ENCODE measurements around the gene HOXB6.

The HOXB6 gene

GRCh38 chr17:48550502-48551213 lies 54.1 kb downstream of the HOXB6 start:
- H3K27me3 ChIP-seq (ENCODE audit: insufficient read depth, low read length) = peaks cover 68% of the 10 kb centered on the region

DNA sequence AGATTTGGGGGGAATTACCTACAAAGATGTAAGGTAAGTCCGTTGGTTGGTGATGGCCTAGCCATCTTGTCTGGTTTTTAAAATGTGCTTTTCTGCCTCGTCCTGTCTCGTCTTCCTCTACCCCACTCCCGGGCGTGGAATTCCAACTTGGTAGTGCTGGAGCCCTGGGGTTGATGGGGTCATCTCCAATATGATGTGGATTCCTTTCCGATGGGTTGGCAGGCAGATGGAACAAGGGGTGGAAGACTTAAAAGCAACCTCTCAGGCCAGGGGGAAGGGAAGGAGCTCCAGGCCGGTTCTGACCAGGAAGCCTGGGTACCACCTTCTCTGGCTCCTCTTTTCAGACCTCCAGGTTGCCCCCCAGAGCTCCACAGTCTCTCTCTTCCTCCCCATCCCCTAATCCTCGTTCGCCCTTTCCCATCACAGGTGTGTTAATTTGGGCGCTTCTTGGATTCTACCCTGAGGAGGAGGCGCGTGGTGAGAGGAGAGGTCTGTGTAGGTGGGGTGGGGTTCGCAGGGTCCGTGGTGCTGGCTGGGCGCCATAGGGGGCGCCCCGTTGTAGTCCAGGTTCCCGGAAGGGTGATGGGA lies 54.8 kb downstream of the HOXB6 start:
- Histone ChIP-seq H3K4me1 (ENCODE audit: insufficient read depth, low read length) (no peaks in the 10 kb centered on the region), H2AFZ (ENCODE audit: low read depth, low read length) (no peak overlapping the region), H3K9me3 (ENCODE audit: low read length) (no peaks in the 10 kb centered on the region), H3K36me3 (ENCODE audit: insufficient read depth, low read length) (no peaks in the 10 kb centered on the region), H3K27me3 (ENCODE audit: insufficient read depth, low read length) (peaks cover 70% of the 10 kb centered on the region), H3K4me3 (ENCODE audit: low read length) (no peak overlapping the region)

More at GRCh38 chr17:48550502-48551213, 54.1 kb downstream of the HOXB6 start:
- no peaks in the 10 kb centered on the region for H3K9me3 ChIP-seq (ENCODE audit: low read length)
- no peaks in the 10 kb centered on the region for H3K36me3 ChIP-seq (ENCODE audit: insufficient read depth, low read length)
- H2AFZ ChIP-seq (ENCODE audit: low read depth, low read length) = no peak overlapping the region
- no peaks in the 10 kb centered on the region for H3K4me1 ChIP-seq (ENCODE audit: insufficient read depth, low read length)
- H3K4me3 ChIP-seq (ENCODE audit: low read length) = no peak overlapping the region

DNA sequence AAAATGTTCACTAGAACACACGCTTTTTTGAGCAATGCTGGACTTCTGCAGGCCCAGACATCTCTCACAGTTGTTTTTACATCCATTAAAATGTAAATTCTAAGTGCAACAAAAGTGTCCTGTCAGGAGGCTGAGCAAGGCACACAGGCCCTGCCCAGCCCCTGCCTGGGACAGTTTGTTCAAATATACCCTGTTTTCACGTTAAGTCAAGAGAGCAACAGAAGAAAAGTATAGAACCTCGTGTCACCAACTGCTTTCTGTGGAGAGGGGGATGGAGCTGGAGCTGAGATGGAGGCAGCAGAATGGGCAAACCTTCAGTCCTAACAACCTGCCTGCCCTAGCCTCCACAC lies 55.5 kb downstream of the HOXB6 start:
- Histone ChIP-seq H3K27me3 (ENCODE audit: insufficient read depth, low read length) (peaks cover 64% of the 10 kb centered on the region), H3K4me1 (ENCODE audit: insufficient read depth, low read length) (no peaks in the 10 kb centered on the region), H3K9me3 (ENCODE audit: low read length) (no peaks in the 10 kb centered on the region), H2AFZ (ENCODE audit: low read depth, low read length) (no peak overlapping the region), H3K36me3 (ENCODE audit: insufficient read depth, low read length) (no peaks in the 10 kb centered on the region), H3K4me3 (ENCODE audit: low read length) (no peak overlapping the region)

GRCh38 chr17:48548523-48549280 lies 56.1 kb downstream of the HOXB6 start:
- H3K4me1 ChIP-seq (ENCODE audit: insufficient read depth, low read length) = no peaks in the 10 kb centered on the region
- H3K36me3 ChIP-seq (ENCODE audit: insufficient read depth, low read length) = no peaks in the 10 kb centered on the region
- H3K9me3 ChIP-seq (ENCODE audit: low read length) = no peaks in the 10 kb centered on the region
- no peak overlapping the region for H2AFZ ChIP-seq (ENCODE audit: low read depth, low read length)
- H3K4me3 ChIP-seq (ENCODE audit: low read length) = no peak overlapping the region
- H3K27me3 ChIP-seq (ENCODE audit: insufficient read depth, low read length) = peaks cover 64% of the 10 kb centered on the region

GRCh38 chr17:48547808-48548522 lies 56.8 kb downstream of the HOXB6 start:
- Histone ChIP-seq H2AFZ (ENCODE audit: low read depth, low read length) (no peak overlapping the region), H3K4me3 (ENCODE audit: low read length) (peak overlapping the region; percentile 7), H3K9me3 (ENCODE audit: low read length) (no peaks in the 10 kb centered on the region), H3K27me3 (ENCODE audit: insufficient read depth, low read length) (peaks cover 63% of the 10 kb centered on the region), H3K36me3 (ENCODE audit: insufficient read depth, low read length) (no peaks in the 10 kb centered on the region), H3K4me1 (ENCODE audit: insufficient read depth, low read length) (no peaks in the 10 kb centered on the region)

DNA sequence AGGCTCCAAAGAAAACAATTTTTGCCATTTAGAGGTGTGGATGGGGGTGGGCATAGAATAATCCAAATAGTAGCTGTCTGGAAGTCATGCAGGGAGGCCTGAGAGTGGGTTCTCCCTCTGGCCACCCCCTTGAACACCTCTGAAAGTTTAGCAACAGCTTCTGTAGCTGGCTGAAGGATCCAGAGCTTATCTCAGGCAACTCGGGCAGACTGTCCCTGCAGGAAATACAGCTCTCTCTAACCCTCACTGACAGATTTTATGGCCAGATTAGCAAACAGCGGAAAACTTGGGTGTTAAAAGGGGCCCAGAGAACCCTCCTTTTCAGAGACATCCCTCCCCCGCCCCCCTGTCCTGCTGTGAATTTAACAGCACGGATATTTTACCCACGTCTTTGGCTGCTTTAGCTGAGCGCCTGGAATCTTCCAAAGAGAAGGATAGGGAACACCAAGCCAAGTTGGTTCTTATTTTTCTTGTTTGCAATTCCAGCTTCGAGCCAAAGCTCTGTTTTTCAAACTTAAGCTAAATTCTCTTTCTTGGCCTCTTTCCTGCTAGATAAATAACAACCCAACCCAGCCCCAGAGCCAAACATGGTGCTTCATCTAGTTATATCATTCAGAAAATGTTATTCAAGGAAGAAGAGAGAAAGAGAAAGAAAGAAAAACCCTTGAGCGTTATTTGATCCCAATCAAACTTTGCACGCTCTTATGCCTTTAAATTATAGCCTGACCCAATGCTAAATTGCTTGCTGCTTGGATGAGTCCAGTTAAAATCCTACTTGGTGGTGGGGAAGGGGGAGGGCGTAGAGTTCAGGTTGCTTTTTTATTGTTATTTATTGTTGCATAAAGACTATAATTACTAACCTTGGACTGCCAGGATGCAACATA lies 57.6 kb downstream of the HOXB6 start:
- no peaks in the 10 kb centered on the region for H3K4me1 ChIP-seq (ENCODE audit: insufficient read depth, low read length)
- no peaks in the 10 kb centered on the region for H3K36me3 ChIP-seq (ENCODE audit: insufficient read depth, low read length)
- no peak overlapping the region for H2AFZ ChIP-seq (ENCODE audit: low read depth, low read length)
- peak overlapping the region; percentile 7 for H3K4me3 ChIP-seq (ENCODE audit: low read length)
- H3K27me3 ChIP-seq (ENCODE audit: insufficient read depth, low read length) = peaks cover 66% of the 10 kb centered on the region
- no peaks in the 10 kb centered on the region for H3K9me3 ChIP-seq (ENCODE audit: low read length)

DNA sequence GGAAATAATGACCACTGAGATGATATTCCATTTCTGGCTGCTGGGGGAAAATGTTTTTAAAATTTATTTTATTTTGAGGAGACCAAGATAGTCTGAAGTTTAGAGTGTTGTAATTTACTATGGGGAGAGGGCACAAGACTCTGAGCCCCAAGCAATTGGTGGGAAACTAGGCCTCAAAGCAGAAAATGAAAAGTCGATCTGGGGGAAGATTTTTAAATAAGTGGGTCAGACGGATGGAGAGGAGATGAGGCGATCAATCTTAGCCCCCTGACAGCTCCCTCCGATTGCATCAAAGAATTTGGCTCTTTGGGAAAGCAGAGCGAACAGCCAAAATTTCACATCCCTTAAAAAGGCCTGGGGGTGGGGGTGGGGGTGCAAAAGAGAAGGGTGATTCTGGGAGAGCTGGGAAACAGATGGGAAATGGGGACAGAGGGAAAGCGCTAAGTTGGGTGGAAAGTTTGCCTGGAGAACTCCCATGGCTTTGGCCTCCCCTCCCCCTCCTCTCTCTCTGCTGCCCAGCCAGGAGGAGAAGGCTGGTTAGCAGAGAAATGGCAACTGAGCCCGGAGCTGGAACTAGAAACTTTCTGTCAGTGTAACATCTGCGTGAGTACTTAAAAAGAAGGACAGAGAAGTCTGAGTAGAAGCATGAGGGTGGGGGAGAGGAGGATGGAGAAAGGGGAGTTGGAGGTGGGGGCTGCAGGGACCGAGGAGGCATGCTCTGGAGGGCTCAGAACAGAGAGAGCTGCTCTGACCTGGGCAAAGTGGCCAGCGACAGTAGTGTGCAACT lies 58.5 kb downstream of the HOXB6 start:
- Histone ChIP-seq H3K4me3 (ENCODE audit: low read length) (peak overlapping the region; percentile 7), H3K27me3 (ENCODE audit: insufficient read depth, low read length) (peaks cover 71% of the 10 kb centered on the region)

More for the DNA sequence above, 58.5 kb downstream of the HOXB6 start:
- no peaks in the 10 kb centered on the region for H3K4me1 ChIP-seq (ENCODE audit: insufficient read depth, low read length)
- H3K36me3 ChIP-seq (ENCODE audit: insufficient read depth, low read length) = no peaks in the 10 kb centered on the region
- no peaks in the 10 kb centered on the region for H3K9me3 ChIP-seq (ENCODE audit: low read length)
- no peak overlapping the region for H2AFZ ChIP-seq (ENCODE audit: low read depth, low read length)
